Smooth muscle cell (in vitro differentiated cells): ENCODE measurements around the gene RET. TPM values are rescaled to one million over a fixed set of nuclear protein-coding genes. Genes with fewer than 3 reads are reported as not detected.

Source experiments
- DNase-seq: peaks from one replicate; lab custom pipeline; 2025; ENCODE audit not compliant: unreplicated experiment; lab: John Stamatoyannopoulos, UW
- H2AFZ ChIP-seq: fragments of 200-600 bp; sonication (generic); 2 replicates; pipeline ENCODE4 v1.6.0; 2016; ENCODE audit warnings: antibody characterized with exemption, low read depth, mild to moderate bottlenecking
- H3F3A ChIP-seq: fragments of 200-600 bp; sonication (generic); 2 replicates; pipeline ENCODE4 v1.6.0; 2017; ENCODE audit warnings: antibody characterized with exemption, low read depth
- H3K27ac ChIP-seq: fragments of 200-600 bp; sonication (generic); 2 replicates; pipeline ENCODE4 v1.5.1; 2016; ENCODE audit warnings: low read depth, mild to moderate bottlenecking
- H3K27me3 ChIP-seq: fragments of 200-600 bp; sonication (generic); 2 replicates; pipeline ENCODE4 v1.6.1; 2016; ENCODE audit warnings: low read depth, mild to moderate bottlenecking
- H3K36me3 ChIP-seq: fragments of 200-600 bp; sonication (generic); 2 replicates; pipeline ENCODE4 v1.5.1; 2016; ENCODE audit warnings: low read depth
- H3K4me1 ChIP-seq: fragments of 200-600 bp; sonication (generic); 2 replicates; pipeline ENCODE4 v1.5.1; 2016; ENCODE audit warnings: low read depth
- H3K4me2 ChIP-seq: fragments of 200-600 bp; sonication (generic); 2 replicates; pipeline ENCODE4 v1.6.0; 2016; ENCODE audit warnings: mild to moderate bottlenecking
- H3K4me3 ChIP-seq: fragments of 200-600 bp; sonication (generic); 2 replicates; pipeline ENCODE4 v1.5.1; 2016; ENCODE audit warnings: mild to moderate bottlenecking
- H3K79me2 ChIP-seq: fragments of 200-600 bp; sonication (generic); 2 replicates; pipeline ENCODE4 v1.6.0; 2016; ENCODE audit warnings: low read depth, mild to moderate bottlenecking
- H3K9ac ChIP-seq: fragments of 200-600 bp; sonication (generic); 2 replicates; pipeline ENCODE4 v1.6.0; 2016; ENCODE audit warnings: low read depth
- H3K9me3 ChIP-seq: fragments of 200-600 bp; sonication (generic); replicated peaks from 2 replicates; pipeline ENCODE4 v1.5.1; 2016; ENCODE audit warnings: low read depth
- H4K20me1 ChIP-seq: fragments of 200-600 bp; sonication (generic); 2 replicates; pipeline ENCODE4 v1.6.0; 2016; ENCODE audit warnings: low read depth
- CTCF ChIP-seq: fragments of 200-600 bp; sonication (generic); IDR thresholded peaks from 2 replicates; pipeline ENCODE4 v1.5.1; 2017; ENCODE audit warnings: borderline replicate concordance, mild to moderate bottlenecking, antibody characterized with exemption; ENCODE audit not compliant: insufficient read depth, poor library complexity, severe bottlenecking
- WGBS: methylation state at CpG from one replicate; pipeline ENCODE4 v1.1.7; 2016; ENCODE audit warnings: low lambda C conversion rate; 5-methylcytosine and 5-hydroxymethylcytosine counted together
- polyA plus RNA-seq: library from polyadenylated mRNA; unstranded; fragments of >200 nt; fragmentation: Nextera tagmentation; extraction: Ambion mirVana; gene quantifications from 2 replicates; pipeline ENCODE4 v1.2.1, GENCODE V29; 2016
- total RNA-seq: library from RNA; depleted of rRNA; stranded (reverse); fragments of >200 nt; gene quantifications from 2 replicates; pipeline ENCODE4 v1.2.3, GENCODE V29; 2014

RET gene
- total and polyA plus RNA-seq, 2 experiments from 2014 or later: 0.70 to 0.94 TPM

GRCh38 chr10:43064331-43065075 lies 12.4 kb upstream of the RET start:
- Histone ChIP-seq H3K36me3 (no peaks in the 10 kb centered on the region), H3F3A (no peaks in the 10 kb centered on the region), H3K79me2 (no peaks in the 10 kb centered on the region), H3K27ac (no peak overlapping the region), H2AFZ (no peak overlapping the region), H3K4me1 (no peaks in the 10 kb centered on the region), H3K9ac (no peak overlapping the region), H4K20me1 (no peaks in the 10 kb centered on the region), H3K4me3 (no peak overlapping the region), H3K4me2 (no peak overlapping the region), H3K27me3 (no peaks in the 10 kb centered on the region), H3K9me3 (no peaks in the 10 kb centered on the region)
- no peak for TF ChIP-seq CTCF
- WGBS: 92% methylated on average over 8 of the region's 11 CpGs
- no peak for DNase-seq

- WGBS: 89% methylated on average over 1 of the region's 1 CpG
Observed at GRCh38 chr10:43065234-43065633, 11.6 kb upstream of the RET start.

DNA sequence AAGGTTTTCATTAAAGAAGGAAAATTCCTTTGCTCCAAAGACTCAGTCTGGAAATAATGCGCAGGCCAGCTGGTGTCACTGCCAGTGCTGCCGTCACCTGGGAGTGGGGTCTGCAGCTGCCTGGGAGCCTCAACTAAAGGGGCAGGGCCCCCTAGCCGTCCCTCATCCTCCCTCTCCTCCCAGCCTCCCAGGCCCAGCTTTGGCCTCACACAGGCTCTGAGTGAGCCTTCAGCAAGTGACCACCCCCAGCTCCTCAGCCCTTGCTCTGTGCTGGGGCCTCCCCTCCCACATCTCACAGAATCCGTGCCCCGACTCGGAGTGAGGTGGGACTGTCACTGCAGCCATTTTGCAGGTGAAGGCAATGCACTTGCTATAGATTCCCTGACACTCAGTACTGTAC lies 11.1 kb upstream of the RET start:
- H3K27ac ChIP-seq: no peak overlapping the region
- no peak for TF ChIP-seq CTCF
- no peaks in the 10 kb centered on the region for H3K9me3 ChIP-seq
- H2AFZ ChIP-seq: no peak overlapping the region
- DNase-seq: no peak
- H3K4me2 ChIP-seq: no peak overlapping the region
- H3F3A ChIP-seq: no peaks in the 10 kb centered on the region
- H3K79me2 ChIP-seq: no peaks in the 10 kb centered on the region
- no peaks in the 10 kb centered on the region for H3K27me3 ChIP-seq
- no peaks in the 10 kb centered on the region for H3K36me3 ChIP-seq
- H3K4me3 ChIP-seq: no peak overlapping the region
- H3K9ac ChIP-seq: no peak overlapping the region
- no peaks in the 10 kb centered on the region for H4K20me1 ChIP-seq
- WGBS: 88% methylated on average over 6 of the region's 6 CpGs
- no peaks in the 10 kb centered on the region for H3K4me1 ChIP-seq

More at GRCh38 chr10:43065234-43065633, 11.6 kb upstream of the RET start:
- H4K20me1 ChIP-seq: no peaks in the 10 kb centered on the region
- no peaks in the 10 kb centered on the region for H3K9me3 ChIP-seq
- H3K79me2 ChIP-seq: no peaks in the 10 kb centered on the region
- no peak overlapping the region for H3K4me2 ChIP-seq
- H3K4me3 ChIP-seq: no peak overlapping the region
- no peak for TF ChIP-seq CTCF
- DNase-seq: no peak
- no peaks in the 10 kb centered on the region for H3K4me1 ChIP-seq
- H3K9ac ChIP-seq: no peak overlapping the region
- no peak overlapping the region for H3K27ac ChIP-seq
- no peaks in the 10 kb centered on the region for H3K36me3 ChIP-seq
- H2AFZ ChIP-seq: no peak overlapping the region
- H3K27me3 ChIP-seq: no peaks in the 10 kb centered on the region
- H3F3A ChIP-seq: no peaks in the 10 kb centered on the region

GRCh38 chr10:43066481-43066880 lies 10.4 kb upstream of the RET start:
- Histone ChIP-seq H4K20me1 (no peaks in the 10 kb centered on the region), H2AFZ (no peak overlapping the region), H3K9ac (no peak overlapping the region), H3K36me3 (no peaks in the 10 kb centered on the region), H3K9me3 (no peaks in the 10 kb centered on the region), H3K27ac (no peak overlapping the region), H3K27me3 (peaks cover 5% of the 10 kb centered on the region), H3K79me2 (no peaks in the 10 kb centered on the region), H3K4me2 (no peak overlapping the region), H3K4me3 (no peak overlapping the region), H3F3A (no peaks in the 10 kb centered on the region), H3K4me1 (no peaks in the 10 kb centered on the region)
- DNase-seq: no peak
- TF ChIP-seq CTCF: no peak
- 88% methylated on average over 3 of the region's 3 CpGs for WGBS
